Measurements from ENCODE around the gene TEX22. TPM values are rescaled to one million over a fixed set of nuclear protein-coding genes. Genes with fewer than 3 reads are reported as not detected.

The TEX22 gene
- total RNA-seq, 1 experiment from 2014 or later: 4.1 TPM

- no peaks in the 10 kb centered on the region for H3K9me3 Mint-ChIP-seq (ENCODE audit: unreplicated experiment)
- no peaks in the 10 kb centered on the region for H3K27me3 Mint-ChIP-seq (ENCODE audit: insufficient read depth, unreplicated experiment)
- no peaks in the 10 kb centered on the region for H3K36me3 Mint-ChIP-seq (ENCODE audit: insufficient read depth, unreplicated experiment)
- H3K4me1 Mint-ChIP-seq (ENCODE audit: insufficient read depth, unreplicated experiment): no peaks in the 10 kb centered on the region
- H3K4me3 Mint-ChIP-seq (ENCODE audit: unreplicated experiment): no peak overlapping the region
- intact Hi-C loops (cut with micrococcal nuclease): no loop called here
- ChIA-PET CTCF (interaction anchor here (1.7 kb wide), 1 partner anchor 25 kb away, joined by 5 read pairs; no protein-coding TSS in a partner anchor), POLR2A (interaction anchor here (0.6 kb wide), 1 partner anchor 443 kb away, joined by 4 read pairs; no protein-coding TSS in a partner anchor)
- BruUV-seq (replicated peaks): no TSS peak
- TF ChIP-seq CTCF (IDR thresholded peaks at IDR 0.05; ENCODE audit: unreplicated experiment): no peak
- DNase-seq (ENCODE audit: unreplicated experiment): no peak
- no peak overlapping the region for H3K27ac Mint-ChIP-seq (ENCODE audit: low read depth, unreplicated experiment)
Observed at GRCh38 chr14:105378199-105378598, 20.1 kb upstream of the TEX22 start.

- BruUV-seq (replicated peaks): no TSS peak
- no peak overlapping the region for H3K4me3 Mint-ChIP-seq (ENCODE audit: unreplicated experiment)
- intact Hi-C loops (cut with micrococcal nuclease): no loop called here
- no peaks in the 10 kb centered on the region for H3K9me3 Mint-ChIP-seq (ENCODE audit: unreplicated experiment)
- no peaks in the 10 kb centered on the region for H3K36me3 Mint-ChIP-seq (ENCODE audit: insufficient read depth, unreplicated experiment)
- no peaks in the 10 kb centered on the region for H3K27me3 Mint-ChIP-seq (ENCODE audit: insufficient read depth, unreplicated experiment)
- POLR2A ChIA-PET: interaction anchor here (0.7 kb wide), 1 partner anchor 14 kb away, joined by 3 read pairs; no protein-coding TSS in a partner anchor
- no peak for DNase-seq (ENCODE audit: unreplicated experiment)
- H3K27ac Mint-ChIP-seq (ENCODE audit: low read depth, unreplicated experiment): no peak overlapping the region
- H3K4me1 Mint-ChIP-seq (ENCODE audit: insufficient read depth, unreplicated experiment): no peaks in the 10 kb centered on the region
- CTCF ChIA-PET: interaction anchor here (0.7 to 1.2 kb wide), 2 partner anchors 19 to 111 kb away, joined by 3 to 5 read pairs; no protein-coding TSS in a partner anchor
- no peak for TF ChIP-seq CTCF (IDR thresholded peaks at IDR 0.05; ENCODE audit: unreplicated experiment)
Observed at GRCh38 chr14:105378873-105379685, 19.3 kb upstream of the TEX22 start.

GRCh38 chr14:105379946-105380345, 18.4 kb upstream of the TEX22 start:
- Mint-ChIP-seq H3K9me3 (ENCODE audit: unreplicated experiment) (no peaks in the 10 kb centered on the region), H3K4me3 (ENCODE audit: unreplicated experiment) (no peak overlapping the region), H3K27ac (ENCODE audit: low read depth, unreplicated experiment) (no peak overlapping the region), H3K4me1 (ENCODE audit: insufficient read depth, unreplicated experiment) (no peaks in the 10 kb centered on the region), H3K36me3 (ENCODE audit: insufficient read depth, unreplicated experiment) (peaks cover 5% of the 10 kb centered on the region), H3K27me3 (ENCODE audit: insufficient read depth, unreplicated experiment) (no peaks in the 10 kb centered on the region)
- intact Hi-C loops (cut with micrococcal nuclease): no loop called here
- POLR2A ChIA-PET: no interaction called here
- CTCF ChIA-PET: interaction anchor here (0.7 to 1.2 kb wide), 2 partner anchors 18 to 110 kb away, joined by 3 to 5 read pairs; no protein-coding TSS in a partner anchor
- BruUV-seq (replicated peaks): no TSS peak
- DNase-seq (ENCODE audit: unreplicated experiment): no peak
- TF ChIP-seq CTCF (IDR thresholded peaks at IDR 0.05; ENCODE audit: unreplicated experiment): no peak

- Mint-ChIP-seq H3K9me3 (ENCODE audit: unreplicated experiment) (no peaks in the 10 kb centered on the region), H3K27ac (ENCODE audit: low read depth, unreplicated experiment) (no peak overlapping the region), H3K4me3 (ENCODE audit: unreplicated experiment) (no peak overlapping the region), H3K4me1 (ENCODE audit: insufficient read depth, unreplicated experiment) (no peaks in the 10 kb centered on the region), H3K27me3 (ENCODE audit: insufficient read depth, unreplicated experiment) (no peaks in the 10 kb centered on the region), H3K36me3 (ENCODE audit: insufficient read depth, unreplicated experiment) (peaks cover 9% of the 10 kb centered on the region)
- ChIA-PET CTCF (no interaction called here), POLR2A (no interaction called here)
- DNase-seq (ENCODE audit: unreplicated experiment): no peak
- intact Hi-C loops (cut with micrococcal nuclease): no loop called here
- BruUV-seq (replicated peaks): no TSS peak
- no peak for TF ChIP-seq CTCF (IDR thresholded peaks at IDR 0.05; ENCODE audit: unreplicated experiment)
Observed at GRCh38 chr14:105380756-105381155, 17.6 kb upstream of the TEX22 start.
